Spleen (tissue), 11 donors: Measurements from ENCODE around the gene C1QTNF2. TPM values are rescaled to one million over a fixed set of nuclear protein-coding genes. Genes with fewer than 3 reads are reported as not detected.

Source experiments
- DNase-seq: peaks from one replicate; pipeline ENCODE4 v3.0.0-alpha.2; 2020
- H3K27ac ChIP-seq, 8 donors: fragments of 200-600 bp; sonication (generic) in 7 of 8; 1 replicate in 4 of 8; 2 replicates in 4 of 8; pipeline versions ENCODE4 v1.5.0 to v1.8.0; 2016 to 2021; ENCODE audit warnings: inconsistent platforms in 4 of 8, mild to moderate bottlenecking in 4 of 8, moderate library complexity in 1 of 8
- H3K27me3 ChIP-seq, 7 donors: fragments of 200-600 bp; sonication (generic) in 6 of 7; replicated peaks in 1 of 7; 1 replicate in 4 of 7; 2 replicates in 3 of 7; pipeline versions ENCODE4 v1.5.0 to v1.8.0; 2016 to 2021; ENCODE audit warnings: inconsistent platforms in 3 of 7, mild to moderate bottlenecking in 1 of 7
- H3K36me3 ChIP-seq, 6 donors: fragments of 200-600 bp; sonication (generic) in 5 of 6; 1 replicate in 4 of 6; 2 replicates in 2 of 6; pipeline versions ENCODE4 v1.5.0 to v1.8.0; 2016 to 2021; ENCODE audit warnings: inconsistent platforms in 2 of 6
- H3K4me1 ChIP-seq, 6 donors: fragments of 200-600 bp; sonication (generic) in 5 of 6; 1 replicate in 3 of 6; 2 replicates in 3 of 6; pipeline versions ENCODE4 v1.5.0 to v1.8.0; 2016 to 2021; ENCODE audit warnings: inconsistent platforms in 3 of 6
- H3K4me3 ChIP-seq, 8 donors: fragments of 200-600 bp; sonication (generic) in 7 of 8; 1 replicate in 4 of 8; 2 replicates in 4 of 8; pipeline versions ENCODE4 v1.5.0 to v1.8.0; 2016 to 2021; ENCODE audit warnings: inconsistent platforms in 4 of 8, mild to moderate bottlenecking in 4 of 8, moderate library complexity in 2 of 8
- H3K9me3 ChIP-seq, 8 donors: fragments of 200-600 bp; sonication (generic) in 7 of 8; 1 replicate in 4 of 8; 2 replicates in 4 of 8; pipeline versions ENCODE4 v1.5.0 to v1.8.0; 2016 to 2021; ENCODE audit warnings: inconsistent platforms in 4 of 8
- POLR2A ChIP-seq, 3 donors: fragments of 450-650 bp; IDR thresholded peaks; one replicate each; pipeline ENCODE4 v1.5.1; 2017; ENCODE audit warnings: antibody characterized with exemption in 3 of 3, mild to moderate bottlenecking in 1 of 3
- POLR2AphosphoS5 ChIP-seq, 3 donors: sonication (generic); formaldehyde crosslinking; IDR thresholded peaks; one replicate each; pipeline ENCODE4 v1.5.1; 2017; ENCODE audit warnings: antibody characterized with exemption in 3 of 3
- WGBS, 5 donors: extraction: QIAGEN DNeasy Blood & Tissue Kit in 3 of 5; methylation state at CpG; one replicate each; pipeline versions ENCODE4 v1.1.5 to v1.1.7; 2013 to 2018; 5-methylcytosine and 5-hydroxymethylcytosine counted together
- intact Hi-C: fragments of 100-400 bp; cut with DNase I; formaldehyde crosslinking; loops from one replicate; pipeline ENCODE4 v1.15.0; 2023; ENCODE audit warnings: low total_unique reads
- polyA plus RNA-seq, 3 donors: library from polyadenylated mRNA; stranded (reverse); fragments of 200-250 nt; gene quantifications; one replicate each; pipeline ENCODE4 v1.2.1, GENCODE V29; 2013
- total RNA-seq, 7 donors: library from RNA; depleted of rRNA in 3 of 7; stranded (reverse); fragments of >200 nt in 3 of 7; fragmentation: NEBNext Ultra II Directional in 4 of 7; extraction: Animal tissue kit (Norgen Biotek cat#: 25700) in 4 of 7; gene quantifications; one replicate each; pipeline versions ENCODE4 v1.1.0 to v1.2.1, GENCODE V29; 2016 to 2021
- TF ChIP-seq, protein P1 (sequence below), 11 experiments: fragments of 200-600 bp in 7 of 11; fragments of 450-650 bp in 4 of 11; sonication (generic) in 4 of 11; IDR thresholded peaks in 8 of 11; conservative IDR thresholded peaks in 3 of 11; 1 replicate in 7 of 11; 2 replicates in 4 of 11; pipeline versions ENCODE4 v1.4.0 to v1.8.0; 2016 to 2021; ENCODE audit warnings: antibody characterized with exemption in 11 of 11, inconsistent platforms in 4 of 11, mild to moderate bottlenecking in 1 of 11
- donor health status: healthy with polysubstance abuse.
- donor health status: DM: no; HTN: no; CAD: no; lungs with moderate emphysema.
- donor health status: DM: no; HTN: no; CAD: no.
- donor health status: Bipolar disorder and iron deficiency.
- donor health status: healthy.
- donor health status: DM: no; HTN: no; CAD: no.
- donor health status: DM: yes; HTN: yes; CAD: no.

C1QTNF2 gene
- total and polyA plus RNA-seq, 10 donors = 0.16 to 0.52 (median 0.32) TPM; not detected in 3

DNA sequence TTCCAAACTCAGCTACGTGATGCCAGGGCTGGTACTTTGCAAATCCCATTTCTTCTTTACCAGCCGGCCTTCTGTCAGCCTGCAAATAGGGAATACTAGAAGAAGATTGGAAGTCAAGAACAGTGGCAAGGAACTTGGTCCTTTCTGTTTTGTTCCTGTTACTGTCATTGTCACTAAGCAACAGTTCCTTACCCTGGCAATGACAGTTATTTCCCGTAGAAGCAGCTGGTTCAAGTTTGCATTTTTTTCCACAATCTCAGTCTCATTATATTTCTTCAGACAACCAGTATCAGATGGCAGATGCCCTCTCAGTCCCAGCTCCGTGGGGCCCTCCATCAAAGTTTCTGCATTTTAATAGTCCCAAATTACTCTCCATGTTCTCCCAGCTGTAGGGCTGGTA is 9.1 kb upstream of the C1QTNF2 start:
- H3K4me3 ChIP-seq = no peak overlapping the region

DNA sequence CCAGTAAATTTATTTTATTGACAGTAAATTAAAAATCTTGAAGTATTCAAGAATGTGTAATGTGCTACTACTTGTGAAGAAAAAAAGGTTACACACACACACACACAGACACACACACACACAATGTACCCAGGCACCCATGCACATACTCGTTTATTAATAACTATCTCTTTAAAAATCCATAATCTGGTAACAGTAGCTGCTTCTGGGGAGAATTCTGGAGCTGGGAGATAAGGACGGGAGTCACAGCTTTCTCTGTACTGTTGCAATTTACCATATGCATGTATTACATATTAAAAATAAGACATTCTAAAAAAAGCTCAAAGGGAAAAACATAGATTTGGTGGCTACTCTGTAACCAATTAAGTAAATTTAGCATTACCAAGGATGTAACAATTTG is 7.9 kb upstream of the C1QTNF2 start:
- 59 to 82% (median 74%) methylated on average over 2 of the region's 2 CpGs for WGBS, 5 donors
- Histone ChIP-seq H3K36me3 (no peaks in the 10 kb centered on the region), H3K4me1 (no peaks in the 10 kb centered on the region), H3K9me3 (no peaks in the 10 kb centered on the region), H3K4me3 (no peak overlapping the region), H3K27me3 (peaks cover 0 to 38% (median 0%) of the 10 kb centered on the region in 7 donors), H3K27ac (no peak overlapping the region)
- no peak for DNase-seq
- intact Hi-C loops = no loop called here
- TF ChIP-seq, protein P1, sequence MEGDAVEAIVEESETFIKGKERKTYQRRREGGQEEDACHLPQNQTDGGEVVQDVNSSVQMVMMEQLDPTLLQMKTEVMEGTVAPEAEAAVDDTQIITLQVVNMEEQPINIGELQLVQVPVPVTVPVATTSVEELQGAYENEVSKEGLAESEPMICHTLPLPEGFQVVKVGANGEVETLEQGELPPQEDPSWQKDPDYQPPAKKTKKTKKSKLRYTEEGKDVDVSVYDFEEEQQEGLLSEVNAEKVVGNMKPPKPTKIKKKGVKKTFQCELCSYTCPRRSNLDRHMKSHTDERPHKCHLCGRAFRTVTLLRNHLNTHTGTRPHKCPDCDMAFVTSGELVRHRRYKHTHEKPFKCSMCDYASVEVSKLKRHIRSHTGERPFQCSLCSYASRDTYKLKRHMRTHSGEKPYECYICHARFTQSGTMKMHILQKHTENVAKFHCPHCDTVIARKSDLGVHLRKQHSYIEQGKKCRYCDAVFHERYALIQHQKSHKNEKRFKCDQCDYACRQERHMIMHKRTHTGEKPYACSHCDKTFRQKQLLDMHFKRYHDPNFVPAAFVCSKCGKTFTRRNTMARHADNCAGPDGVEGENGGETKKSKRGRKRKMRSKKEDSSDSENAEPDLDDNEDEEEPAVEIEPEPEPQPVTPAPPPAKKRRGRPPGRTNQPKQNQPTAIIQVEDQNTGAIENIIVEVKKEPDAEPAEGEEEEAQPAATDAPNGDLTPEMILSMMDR (IDR thresholded peaks at IDR 0.05 in 8 of 11, conservative IDR thresholded peaks at IDR 0.05 in 3 of 11) = no peak
- no peak for TF ChIP-seq POLR2A (IDR thresholded peaks at IDR 0.05)
- TF ChIP-seq POLR2AphosphoS5 (IDR thresholded peaks at IDR 0.05) = no peak

More for the DNA sequence above, 9.1 kb upstream of the C1QTNF2 start:
- no peaks in the 10 kb centered on the region for H3K4me1 ChIP-seq
- intact Hi-C loops = no loop called here
- H3K36me3 ChIP-seq = no peaks in the 10 kb centered on the region
- H3K27me3 ChIP-seq = peaks cover 0 to 28% (median 0%) of the 10 kb centered on the region in 7 donors
- TF ChIP-seq, protein P1 (IDR thresholded peaks at IDR 0.05 in 8 of 11, conservative IDR thresholded peaks at IDR 0.05 in 3 of 11) = no peak
- no peak for TF ChIP-seq POLR2A (IDR thresholded peaks at IDR 0.05)
- TF ChIP-seq POLR2AphosphoS5 (IDR thresholded peaks at IDR 0.05) = no peak
- 34 to 40% (median 36%) methylated on average over 4 of the region's 4 CpGs for WGBS, 5 donors
- no peak overlapping the region for H3K27ac ChIP-seq
- DNase-seq = no peak
- no peaks in the 10 kb centered on the region for H3K9me3 ChIP-seq

DNA sequence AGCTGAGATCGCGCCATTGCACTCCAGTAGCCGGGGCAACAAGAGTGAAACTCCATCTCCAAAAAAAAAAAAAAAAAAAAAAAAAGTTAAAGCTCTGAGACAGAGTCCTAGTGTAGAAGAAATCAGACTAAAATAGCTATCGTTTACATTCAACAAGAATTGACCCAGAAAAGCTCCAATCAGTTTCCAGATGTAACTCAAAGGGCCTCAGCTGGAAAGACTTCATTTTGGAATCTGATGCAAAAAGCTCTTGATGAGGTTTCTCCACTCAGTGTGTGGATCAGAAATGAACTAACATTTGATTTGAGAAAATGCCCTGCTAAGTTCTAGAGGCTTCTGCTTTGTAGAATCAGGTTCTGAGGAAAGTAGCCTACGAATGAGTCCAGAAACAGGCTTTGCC is 7.2 kb upstream of the C1QTNF2 start:
- WGBS, 5 donors = 88 to 96% (median 92%) methylated on average over 5 of the region's 5 CpGs
- intact Hi-C loops = no loop called here
- TF ChIP-seq POLR2AphosphoS5 (IDR thresholded peaks at IDR 0.05) (no peak), POLR2A (IDR thresholded peaks at IDR 0.05) (no peak)
- TF ChIP-seq, protein P1 (IDR thresholded peaks at IDR 0.05 in 8 of 11, conservative IDR thresholded peaks at IDR 0.05 in 3 of 11) = no peak
- no peak overlapping the region for H3K4me3 ChIP-seq
- H3K9me3 ChIP-seq = no peaks in the 10 kb centered on the region
- H3K36me3 ChIP-seq = no peaks in the 10 kb centered on the region
- no peaks in the 10 kb centered on the region for H3K4me1 ChIP-seq
- H3K27ac ChIP-seq = no peak overlapping the region
- no peak for DNase-seq
- H3K27me3 ChIP-seq = peaks cover 0 to 45% (median 0%) of the 10 kb centered on the region in 7 donors

DNA sequence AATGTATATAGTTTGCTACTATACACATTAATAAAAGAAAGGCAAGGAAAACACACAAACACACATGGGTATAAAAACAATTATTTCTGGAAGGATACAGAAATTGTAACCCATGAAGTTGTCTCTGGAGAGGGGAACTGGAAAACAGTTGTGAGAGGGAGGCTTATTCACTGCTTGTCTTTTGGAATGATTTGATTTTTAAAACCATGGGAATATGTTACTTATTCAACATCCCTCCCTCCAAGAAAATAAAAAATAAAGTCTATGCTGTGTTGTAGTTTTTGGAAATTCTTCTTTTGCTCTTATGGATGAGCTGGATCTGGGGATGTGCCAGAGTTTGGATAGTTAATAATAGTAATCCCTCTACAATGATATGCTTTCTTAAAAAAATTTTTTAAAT is 6.0 kb upstream of the C1QTNF2 start:
- H3K36me3 ChIP-seq = no peaks in the 10 kb centered on the region
- H3K27me3 ChIP-seq = peaks cover 0 to 50% (median 0%) of the 10 kb centered on the region in 7 donors
- no peaks in the 10 kb centered on the region for H3K4me1 ChIP-seq
- H3K4me3 ChIP-seq = no peak overlapping the region
- no peak for DNase-seq
- no peaks in the 10 kb centered on the region for H3K9me3 ChIP-seq
- no peak overlapping the region for H3K27ac ChIP-seq
- TF ChIP-seq, protein P1 (IDR thresholded peaks at IDR 0.05 in 8 of 11, conservative IDR thresholded peaks at IDR 0.05 in 3 of 11) = no peak
- TF ChIP-seq POLR2AphosphoS5 (IDR thresholded peaks at IDR 0.05) (no peak), POLR2A (IDR thresholded peaks at IDR 0.05) (no peak)
- intact Hi-C loops = no loop called here
